Vagina (tissue), 2 donors: Measurements from ENCODE around the gene IFT43. TPM values are rescaled to one million over a fixed set of nuclear protein-coding genes. Genes with fewer than 3 reads are reported as not detected.

Source experiments
- DNase-seq, 2 donors: peaks; one replicate each; pipeline ENCODE4 v3.0.0-alpha.2; 2017; ENCODE audit errors: extremely low spot score in 2 of 2
- H3K27ac ChIP-seq: fragments of 200-600 bp; sonication (generic); one replicate; pipeline ENCODE4 v1.5.1; 2019
- H3K27me3 ChIP-seq: fragments of 200-600 bp; sonication (generic); one replicate; pipeline ENCODE4 v1.5.1; 2019
- H3K36me3 ChIP-seq, 2 donors: fragments of 200-600 bp; sonication (generic); one replicate each; pipeline ENCODE4 v1.5.1; 2017 to 2019
- H3K4me1 ChIP-seq: fragments of 200-600 bp; sonication (generic); one replicate; pipeline ENCODE4 v1.5.1; 2019
- H3K4me3 ChIP-seq, 2 donors: fragments of 200-600 bp; sonication (generic); 1 replicate in 1 of 2; 2 replicates in 1 of 2; pipeline ENCODE4 v1.5.1; 2016 to 2019
- H3K9me3 ChIP-seq: fragments of 200-600 bp; sonication (generic); one replicate; pipeline ENCODE4 v1.5.1; 2019
- CTCF ChIP-seq, 3 experiments: fragments of 450-650 bp in 2 of 3; fragments of 200-600 bp in 1 of 3; sonication (generic) in 1 of 3; IDR thresholded peaks; one replicate each; pipeline ENCODE4 v1.5.1; 2017 to 2019; ENCODE audit warnings: antibody characterized with exemption in 3 of 3, mild to moderate bottlenecking in 2 of 3, moderate library complexity in 2 of 3
- POLR2A ChIP-seq, 2 donors: fragments of 450-650 bp; IDR thresholded peaks; one replicate each; pipeline ENCODE4 v1.6.1; 2017; ENCODE audit warnings: antibody characterized with exemption in 2 of 2, mild to moderate bottlenecking in 2 of 2, moderate library complexity in 2 of 2
- POLR2AphosphoS5 ChIP-seq, 2 donors: sonication (generic); formaldehyde crosslinking; IDR thresholded peaks; one replicate each; pipeline ENCODE4 v1.9.0; 2017; ENCODE audit warnings: antibody characterized with exemption in 2 of 2, mild to moderate bottlenecking in 2 of 2, low read depth in 1 of 2; ENCODE audit not compliant: insufficient read depth in 1 of 2
- intact Hi-C: fragments of 100-400 bp; cut with DNase I; formaldehyde crosslinking; loops from one replicate; pipeline ENCODE4 v1.15.1; 2023
- total RNA-seq: library from RNA; depleted of rRNA; stranded (reverse); fragments of >200 nt; gene quantifications from one replicate; pipeline ENCODE4 v1.2.3, GENCODE V29; 2016

IFT43 gene
- total RNA-seq, 1 donor from 2014 or later, result 47.4 TPM

DNA sequence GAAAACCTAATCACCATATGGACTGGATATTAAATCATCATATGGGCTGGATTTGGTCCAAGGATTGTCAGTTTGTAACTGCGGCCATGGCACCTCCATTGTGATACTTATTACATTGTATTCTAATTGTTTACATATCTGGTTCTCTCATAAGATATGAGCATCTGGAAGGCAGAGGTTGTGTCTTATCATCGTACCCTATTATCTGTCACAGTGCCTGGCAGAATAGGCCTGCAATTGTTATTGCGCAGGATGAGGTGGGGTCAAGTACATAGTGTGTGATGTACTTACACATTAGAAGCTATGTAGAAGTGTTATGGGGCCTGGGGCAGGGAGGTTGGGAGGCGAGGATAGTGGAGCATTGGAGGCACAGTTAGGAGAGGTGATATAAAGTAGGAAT, 4.7 kb downstream of the IFT43 start:
- Histone ChIP-seq H3K36me3 (no peaks in the 10 kb centered on the region), H3K27ac (peak overlapping the region; percentile 77), H3K9me3 (no peaks in the 10 kb centered on the region), H3K4me1 (peaks cover 47% of the 10 kb centered on the region), H3K27me3 (no peaks in the 10 kb centered on the region), H3K4me3 (no peak overlapping the region)
- DNase-seq, result no peak
- TF ChIP-seq POLR2AphosphoS5 (IDR thresholded peaks at IDR 0.05; ENCODE audit: insufficient read depth in 1 of 2, low read depth in 1 of 2) (no peak), POLR2A (IDR thresholded peaks at IDR 0.05) (no peak), CTCF (IDR thresholded peaks at IDR 0.05) (no peak)
- intact Hi-C loops, result no loop called here

DNA sequence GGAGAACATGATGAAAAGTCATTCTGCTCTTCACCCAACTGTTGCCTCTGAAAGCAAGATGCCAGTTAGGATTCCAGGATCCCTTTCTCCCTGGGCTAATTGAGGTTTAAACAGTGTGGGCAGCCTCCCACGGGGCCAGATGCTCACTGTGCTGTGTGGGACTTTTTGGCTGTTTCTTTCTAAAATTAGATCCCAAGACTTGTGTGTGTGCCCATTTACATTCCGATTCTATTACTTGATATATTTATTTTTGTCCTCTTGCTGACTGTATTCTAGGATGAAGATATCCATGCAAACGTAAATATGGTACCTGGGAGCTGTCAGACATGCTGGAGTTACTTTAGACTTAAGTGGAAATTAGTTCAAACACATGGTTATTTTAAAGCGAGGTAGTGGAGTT, 6.2 kb downstream of the IFT43 start:
- Histone ChIP-seq H3K9me3 (no peaks in the 10 kb centered on the region), H3K27me3 (no peaks in the 10 kb centered on the region), H3K27ac (no peak overlapping the region), H3K36me3 (peaks cover 0 to 4% of the 10 kb centered on the region in 2 donors), H3K4me3 (no peak overlapping the region), H3K4me1 (peaks cover 44% of the 10 kb centered on the region)
- no peak for DNase-seq
- TF ChIP-seq CTCF (IDR thresholded peaks at IDR 0.05), result no peak
- intact Hi-C loops, result no loop called here

GRCh38 chr14:75993567-75994041, 8.0 kb downstream of the IFT43 start:
- Histone ChIP-seq H3K36me3 (peaks cover 0 to 6% of the 10 kb centered on the region in 2 donors), H3K4me1 (peaks cover 25% of the 10 kb centered on the region), H3K9me3 (no peaks in the 10 kb centered on the region), H3K27me3 (no peaks in the 10 kb centered on the region), H3K27ac (no peak overlapping the region), H3K4me3 (no peak overlapping the region)
- intact Hi-C loops, result no loop called here
- TF ChIP-seq POLR2AphosphoS5 (IDR thresholded peaks at IDR 0.05; ENCODE audit: insufficient read depth in 1 of 2, low read depth in 1 of 2) (no peak), POLR2A (IDR thresholded peaks at IDR 0.05) (no peak)
- peak in 1 of 2 donors; percentile 27 for DNase-seq

DNA sequence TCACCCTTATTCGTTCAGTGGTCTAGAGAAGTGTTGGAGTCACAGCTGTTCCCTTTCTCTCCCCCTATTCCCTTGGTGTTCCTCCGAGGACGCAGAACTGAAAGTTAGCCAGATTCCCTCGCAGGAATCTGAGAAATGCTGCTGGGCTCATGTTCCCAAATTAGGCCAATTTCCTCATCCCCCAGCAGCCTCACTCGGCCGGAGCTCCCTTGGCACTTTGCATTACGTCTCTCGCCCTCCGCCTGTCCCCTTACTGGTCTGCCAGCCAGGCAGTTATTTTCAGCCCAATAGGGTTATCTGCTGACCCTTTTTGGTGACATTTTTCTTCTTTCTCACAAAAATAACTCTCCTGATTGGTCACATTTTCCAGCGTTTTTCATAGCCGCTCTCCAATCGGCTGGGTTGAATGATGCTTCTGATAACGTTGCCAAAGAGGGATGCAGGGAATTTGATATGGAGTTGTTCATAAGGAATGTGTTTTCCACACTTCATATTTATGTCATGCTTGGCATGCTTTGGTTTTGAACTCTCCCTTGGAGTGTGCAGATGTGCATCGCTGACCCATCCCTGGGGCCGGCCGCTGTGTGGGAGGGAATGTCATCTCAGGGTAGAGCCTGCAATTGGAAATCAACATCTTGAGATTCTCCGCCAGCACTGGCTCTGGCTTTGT, 9.9 kb downstream of the IFT43 start:
- intact Hi-C loops, result no loop called here
- peak in 1 of 2 donors; percentile 87 for DNase-seq
- Histone ChIP-seq H3K4me3 (peak overlapping the region in 1 of 2 donors; percentile 25), H3K36me3 (peaks cover 0 to 10% of the 10 kb centered on the region in 2 donors), H3K27me3 (no peaks in the 10 kb centered on the region), H3K4me1 (peaks cover 12% of the 10 kb centered on the region), H3K27ac (peak overlapping the region; percentile 72), H3K9me3 (no peaks in the 10 kb centered on the region)
- TF ChIP-seq POLR2AphosphoS5 (IDR thresholded peaks at IDR 0.05; ENCODE audit: insufficient read depth in 1 of 2, low read depth in 1 of 2) (peak in 1 of 2 donors; percentile 48), CTCF (IDR thresholded peaks at IDR 0.05) (no peak)

DNA sequence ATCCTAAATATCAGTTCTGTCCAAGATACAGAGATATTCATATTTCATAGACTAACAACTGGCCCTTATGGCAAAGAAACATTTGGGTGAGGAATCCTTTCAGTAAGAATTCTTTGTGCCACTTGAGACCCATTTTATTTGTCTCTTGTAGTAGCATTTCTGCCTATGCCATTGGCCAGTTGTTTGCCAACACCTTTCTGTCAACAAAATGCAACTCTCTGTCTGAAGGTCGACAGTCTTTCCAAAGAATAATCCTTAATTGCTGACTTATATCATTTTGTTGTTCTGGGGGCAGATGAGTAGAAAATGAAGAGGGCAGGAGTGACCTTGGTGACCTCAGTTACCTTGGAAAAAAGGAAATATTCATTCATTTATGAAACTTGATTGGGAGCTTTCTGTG, 10.9 kb downstream of the IFT43 start:
- H3K36me3 ChIP-seq, result peaks cover 0 to 13% of the 10 kb centered on the region in 2 donors
- no peaks in the 10 kb centered on the region for H3K9me3 ChIP-seq
- no peaks in the 10 kb centered on the region for H3K27me3 ChIP-seq
- peak overlapping the region; percentile 72 for H3K27ac ChIP-seq
- H3K4me1 ChIP-seq, result peaks cover 12% of the 10 kb centered on the region
- peak in 1 of 2 donors; percentile 6 for DNase-seq
- H3K4me3 ChIP-seq, result no peak overlapping the region
- intact Hi-C loops, result no loop called here
- TF ChIP-seq CTCF (IDR thresholded peaks at IDR 0.05) (no peak), POLR2A (IDR thresholded peaks at IDR 0.05) (no peak), POLR2AphosphoS5 (IDR thresholded peaks at IDR 0.05; ENCODE audit: insufficient read depth in 1 of 2, low read depth in 1 of 2) (no peak)
